B cell (primary cell): ENCODE measurements around the gene FRMD4A. TPM values are rescaled to one million over a fixed set of nuclear protein-coding genes. Genes with fewer than 3 reads are reported as not detected.

ENCODE experiments used
- ATAC-seq: fragments of 200-7000 bp; cut with Tn5 transposase; one replicate; pipeline ENCODE4 v1.10.0; 2021; ENCODE audit warnings: low read depth, mild to moderate bottlenecking, moderate number of reproducible peaks, moderate library complexity
- CTCF ChIA-PET: fragments of 350-600 bp; sonication (Branson Sonifier 250); formaldehyde crosslinking; loops from one replicate; lab custom pipeline; 2021; ENCODE audit warnings: antibody characterized with exemption, inconsistent platforms; lab: Charles Lee
- POLR2A ChIA-PET: fragments of 350-600 bp; sonication (Branson Sonifier 250); formaldehyde crosslinking; loops from one replicate; lab custom pipeline; 2021; ENCODE audit warnings: antibody characterized with exemption; lab: Charles Lee
- DNase-seq: peaks from one replicate; pipeline ENCODE4 v3.0.0; 2013
- H2AFZ ChIP-seq: 2 replicates; pipeline ENCODE4 v1.6.1; 2012; ENCODE audit warnings: mild to moderate bottlenecking, low read depth, low read length; ENCODE audit not compliant: insufficient read depth, poor library complexity, severe bottlenecking
- H3K27ac ChIP-seq, 2 donors: 1 replicate in 1 of 2; 2 replicates in 1 of 2; pipeline ENCODE4 v1.5.1; 2012 to 2013; ENCODE audit warnings: low read length in 2 of 2, mild to moderate bottlenecking in 2 of 2, moderate library complexity in 1 of 2
- H3K27me3 ChIP-seq, 4 experiments: fragments of 200-600 bp in 1 of 4; sonication (generic) in 1 of 4; replicated peaks in 1 of 4; 1 replicate in 2 of 4; 2 replicates in 2 of 4; pipeline versions ENCODE4 v1.6.1 to v1.7.0; 2013 to 2016; ENCODE audit warnings: low read length in 3 of 4, mild to moderate bottlenecking in 2 of 4, mixed read lengths in 1 of 4, moderate library complexity in 1 of 4; ENCODE audit not compliant: insufficient read depth in 4 of 4, control insufficient read depth in 3 of 4; ENCODE audit errors: control extremely low read depth in 1 of 4
- H3K36me3 ChIP-seq, 2 experiments: replicated peaks in 1 of 2; 1 replicate in 1 of 2; 2 replicates in 1 of 2; pipeline versions ENCODE4 v1.6.1 to v1.7.1; 2013; ENCODE audit warnings: low read length in 1 of 2; ENCODE audit not compliant: insufficient read depth in 2 of 2, control insufficient read depth in 1 of 2; ENCODE audit errors: control extremely low read depth in 1 of 2, extremely low read depth in 1 of 2
- H3K4me1 ChIP-seq, 2 donors: fragments of 200-600 bp in 1 of 2; sonication (generic) in 1 of 2; 1 replicate in 1 of 2; 2 replicates in 1 of 2; pipeline versions ENCODE4 v1.5.1 to v1.6.1; 2013 to 2017; ENCODE audit warnings: low read length in 2 of 2; ENCODE audit not compliant: control insufficient read depth in 2 of 2, insufficient read depth in 2 of 2
- H3K4me2 ChIP-seq: replicated peaks from 2 replicates; pipeline ENCODE3; 2012; ENCODE audit warnings: mild to moderate bottlenecking, low read depth, low read length; ENCODE audit not compliant: poor library complexity, severe bottlenecking
- H3K4me3 ChIP-seq, 5 experiments: fragments of 200-600 bp in 1 of 5; sonication (generic) in 1 of 5; 1 replicate in 3 of 5; 2 replicates in 2 of 5; pipeline versions ENCODE4 v1.5.1 to v1.7.0; 2011 to 2016; ENCODE audit warnings: low read length in 4 of 5, mild to moderate bottlenecking in 4 of 5, low read depth in 2 of 5, control low read depth in 1 of 5, moderate library complexity in 1 of 5; ENCODE audit not compliant: insufficient read depth in 1 of 5; ENCODE audit errors: control extremely low read depth in 1 of 5, extremely low read depth in 1 of 5
- H3K79me2 ChIP-seq: fragments of 200-600 bp; sonication (generic); one replicate; pipeline ENCODE4 v1.6.0; 2016; ENCODE audit warnings: low read length; ENCODE audit not compliant: control insufficient read depth, insufficient read depth
- H3K9ac ChIP-seq: fragments of 200-600 bp; sonication (generic); 2 replicates; pipeline ENCODE4 v1.6.1; 2017; ENCODE audit warnings: mild to moderate bottlenecking, low read length, moderate library complexity
- H3K9me3 ChIP-seq, 3 donors: one replicate each; pipeline versions ENCODE4 v1.6.1 to v1.7.1; 2013; ENCODE audit warnings: low read length in 2 of 3; ENCODE audit not compliant: control insufficient read depth in 2 of 3, insufficient read depth in 1 of 3; ENCODE audit errors: control extremely low read depth in 1 of 3
- H4K20me1 ChIP-seq: 2 replicates; pipeline ENCODE4 v1.6.0; 2012; ENCODE audit warnings: mild to moderate bottlenecking, low read length; ENCODE audit not compliant: insufficient read depth, control insufficient read depth, poor library complexity, severe bottlenecking
- H3K27ac Mint-ChIP-seq: one replicate; pipeline ENCODE4 v1.8.0; 2021; ENCODE audit warnings: mixed read lengths
- H3K27me3 Mint-ChIP-seq: one replicate; pipeline ENCODE4 v1.8.0; 2021; ENCODE audit warnings: mixed read lengths
- H3K4me1 Mint-ChIP-seq: one replicate; pipeline ENCODE4 v1.8.0; 2021; ENCODE audit warnings: mixed read lengths
- H3K4me3 Mint-ChIP-seq: one replicate; pipeline ENCODE4 v1.8.0; 2021; ENCODE audit warnings: mixed read lengths
- H3K9me3 Mint-ChIP-seq: one replicate; pipeline ENCODE4 v1.8.0; 2022; ENCODE audit warnings: mixed read lengths; ENCODE audit not compliant: insufficient read depth
- EZH2 ChIP-seq: IDR thresholded peaks from 2 replicates; pipeline ENCODE4 v1.6.1; 2012; ENCODE audit warnings: borderline replicate concordance, low read depth, mild to moderate bottlenecking, moderate library complexity, low read length; ENCODE audit not compliant: insufficient read depth, poor library complexity, severe bottlenecking
- WGBS: methylation state at CpG from one replicate; pipeline ENCODE4 v1.1.5; 2013; ENCODE audit warnings: missing lambda C conversion rate; ENCODE audit not compliant: insufficient coverage; 5-methylcytosine and 5-hydroxymethylcytosine counted together
- intact Hi-C: fragments of 100-400 bp; cut with micrococcal nuclease; formaldehyde crosslinking; loops from one replicate; pipeline ENCODE4 v1.10.0; 2022
- polyA plus RNA-seq: library from polyadenylated mRNA; depleted of rRNA; stranded (reverse); fragments of >200 nt; gene quantifications from 2 replicates; pipeline ENCODE4 v1.2.3, GENCODE V29; 2012
- total RNA-seq, 2 donors: library from RNA; stranded (reverse); fragments of 120-200 nt in 1 of 2; gene quantifications; 1 replicate in 1 of 2; 2 replicates in 1 of 2; pipeline versions ENCODE4 v1.2.3 to v1.2.4, GENCODE V29; 2013 to 2022
- TF ChIP-seq, protein P1 (sequence below): fragments of 200-600 bp; IDR thresholded peaks from one replicate; pipeline ENCODE4 v1.8.0; 2022; ENCODE audit warnings: antibody characterized with exemption, mild to moderate bottlenecking

The FRMD4A gene
- total and polyA plus RNA-seq, 2 donors (not counting 1 experiment from before 2014, with no cell fraction given), result 0.76 to 3.4 TPM

GRCh38 chr10:14253079-14253478 is 77.6 kb downstream of the FRMD4A start:
- intact Hi-C loops, result no loop called here
- TF ChIP-seq, protein P1, sequence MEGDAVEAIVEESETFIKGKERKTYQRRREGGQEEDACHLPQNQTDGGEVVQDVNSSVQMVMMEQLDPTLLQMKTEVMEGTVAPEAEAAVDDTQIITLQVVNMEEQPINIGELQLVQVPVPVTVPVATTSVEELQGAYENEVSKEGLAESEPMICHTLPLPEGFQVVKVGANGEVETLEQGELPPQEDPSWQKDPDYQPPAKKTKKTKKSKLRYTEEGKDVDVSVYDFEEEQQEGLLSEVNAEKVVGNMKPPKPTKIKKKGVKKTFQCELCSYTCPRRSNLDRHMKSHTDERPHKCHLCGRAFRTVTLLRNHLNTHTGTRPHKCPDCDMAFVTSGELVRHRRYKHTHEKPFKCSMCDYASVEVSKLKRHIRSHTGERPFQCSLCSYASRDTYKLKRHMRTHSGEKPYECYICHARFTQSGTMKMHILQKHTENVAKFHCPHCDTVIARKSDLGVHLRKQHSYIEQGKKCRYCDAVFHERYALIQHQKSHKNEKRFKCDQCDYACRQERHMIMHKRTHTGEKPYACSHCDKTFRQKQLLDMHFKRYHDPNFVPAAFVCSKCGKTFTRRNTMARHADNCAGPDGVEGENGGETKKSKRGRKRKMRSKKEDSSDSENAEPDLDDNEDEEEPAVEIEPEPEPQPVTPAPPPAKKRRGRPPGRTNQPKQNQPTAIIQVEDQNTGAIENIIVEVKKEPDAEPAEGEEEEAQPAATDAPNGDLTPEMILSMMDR, result no peak
- TF ChIP-seq EZH2, result no peak
- ATAC-seq (no peak), DNase-seq (no peak)
- H3K79me2 ChIP-seq, result no peaks in the 10 kb centered on the region
- peaks cover 0 to 12% (median 0%) of the 10 kb centered on the region in 4 experiments for H3K27me3 ChIP-seq
- no peak overlapping the region for H3K4me3 ChIP-seq
- Mint-ChIP-seq H3K27ac (no peak overlapping the region), H3K9me3 (peaks cover 2% of the 10 kb centered on the region), H3K4me3 (no peak overlapping the region), H3K27me3 (peaks cover 39% of the 10 kb centered on the region), H3K4me1 (no peaks in the 10 kb centered on the region)
- WGBS, result no CpG with 5 or more reads among the region's 3 CpGs
- ChIA-PET CTCF (no interaction called here), POLR2A (no interaction called here)
- H3K9ac ChIP-seq, result no peak overlapping the region
- no peak overlapping the region for H3K27ac ChIP-seq
- no peak overlapping the region for H3K4me2 ChIP-seq
- H3K9me3 ChIP-seq, result peaks cover 2 to 7% (median 5%) of the 10 kb centered on the region in 3 donors
- no peaks in the 10 kb centered on the region for H4K20me1 ChIP-seq
- no peaks in the 10 kb centered on the region for H3K4me1 ChIP-seq
- no peaks in the 10 kb centered on the region for H3K36me3 ChIP-seq
- no peak overlapping the region for H2AFZ ChIP-seq

DNA sequence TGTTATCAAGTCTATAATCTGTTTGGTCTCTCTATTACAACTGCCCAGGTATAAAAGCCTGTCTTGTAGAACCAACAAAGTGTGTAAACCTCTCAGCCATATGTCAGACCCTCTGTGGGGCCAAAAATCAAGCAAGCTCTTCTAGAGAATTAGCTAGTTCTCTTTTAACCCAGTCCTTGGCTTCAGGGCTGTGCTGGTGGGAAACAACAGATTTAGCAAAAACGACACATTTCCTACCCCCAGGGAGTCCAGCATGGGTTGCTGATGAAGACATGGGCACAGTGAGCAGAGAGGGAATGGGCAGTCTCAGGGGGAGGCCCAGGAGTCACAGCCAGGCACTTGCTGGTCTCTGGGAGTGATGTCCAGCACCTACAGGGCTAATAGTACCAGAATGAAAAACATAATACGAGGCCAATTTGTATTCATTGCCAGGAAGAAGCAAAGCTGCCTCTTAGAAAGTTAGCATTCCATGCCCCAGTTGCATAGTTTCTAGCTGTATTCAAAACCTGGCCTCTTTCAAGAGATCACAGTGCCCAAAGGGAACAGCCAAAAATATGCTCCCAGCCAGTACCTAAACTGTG is 80.1 kb downstream of the FRMD4A start:
- peaks cover 43% of the 10 kb centered on the region for H3K27me3 Mint-ChIP-seq
- H3K9me3 Mint-ChIP-seq, result peaks cover 2% of the 10 kb centered on the region
- H3K4me1 Mint-ChIP-seq, result no peaks in the 10 kb centered on the region
- ChIA-PET POLR2A (no interaction called here), CTCF (no interaction called here)
- H3K4me3 Mint-ChIP-seq, result no peak overlapping the region
- no peak for TF ChIP-seq EZH2
- TF ChIP-seq, protein P1, result no peak
- no peaks in the 10 kb centered on the region for H3K4me1 ChIP-seq
- no peak overlapping the region for H3K27ac Mint-ChIP-seq
- no peaks in the 10 kb centered on the region for H3K79me2 ChIP-seq
- no peak for ATAC-seq
- no peak overlapping the region for H3K27ac ChIP-seq
- WGBS, result 100% methylated on average over 1 of the region's 2 CpGs
- no peak overlapping the region for H3K9ac ChIP-seq
- peaks cover 2 to 7% (median 5%) of the 10 kb centered on the region in 3 donors for H3K9me3 ChIP-seq
- H2AFZ ChIP-seq, result no peak overlapping the region
- H3K4me3 ChIP-seq, result no peak overlapping the region
- H3K4me2 ChIP-seq, result no peak overlapping the region
- no peak for DNase-seq
- intact Hi-C loops, result no loop called here
- H3K27me3 ChIP-seq, result peaks cover 0 to 12% (median 0%) of the 10 kb centered on the region in 4 experiments
- no peaks in the 10 kb centered on the region for H3K36me3 ChIP-seq
- no peaks in the 10 kb centered on the region for H4K20me1 ChIP-seq
